WTC11 (cell line): Measurements from ENCODE around the gene ARHGEF35. TPM values are rescaled to one million over a fixed set of nuclear protein-coding genes. Genes with fewer than 3 reads are reported as not detected.
"Not testable (repeated sequence)": the region's sequence is repeated elsewhere in the genome, so short reads cannot be mapped to it uniquely, and the experiment has no call there.

Source experiments
- ATAC-seq: fragments of 200-7000 bp; cut with Tn5 transposase; 2 replicates; pipeline ENCODE4 v1.10.0; 2021; ENCODE audit warnings: mild to moderate bottlenecking, moderate library complexity
- Bru-seq: library from RNA; stranded (reverse); fragments of 400-500 nt; gene quantifications from one replicate; lab custom pipeline; 2021; lab: Mats Ljungman, UMichigan
- CTCF ChIA-PET: fragments of 300-600 bp; sonication (Branson Sonifier 250); formaldehyde crosslinking; loops from one replicate; lab custom pipeline; 2021; ENCODE audit warnings: antibody characterized with exemption; lab: Charles Lee
- POLR2A ChIA-PET: fragments of 350-600 bp; sonication (Branson Sonifier 250); formaldehyde crosslinking; loops from one replicate; lab custom pipeline; 2021; ENCODE audit warnings: antibody characterized with exemption; lab: Charles Lee
- DNase-seq: peaks from one replicate; pipeline ENCODE4 v3.0.0; 2021; ENCODE audit warnings: low spot score
- H3K27ac Mint-ChIP-seq: 2 replicates; pipeline ENCODE4 v1.8.0; 2021; ENCODE audit warnings: mixed read lengths
- H3K27me3 Mint-ChIP-seq: 2 replicates; pipeline ENCODE4 v1.8.0; 2021; ENCODE audit warnings: low read depth, mild to moderate bottlenecking, moderate library complexity, mixed read lengths
- H3K36me3 Mint-ChIP-seq: 2 replicates; pipeline ENCODE4 v1.8.0; 2021; ENCODE audit warnings: mixed read lengths
- H3K4me1 Mint-ChIP-seq: 2 replicates; pipeline ENCODE4 v1.8.0; 2022; ENCODE audit warnings: mixed read lengths
- H3K4me3 Mint-ChIP-seq: 2 replicates; pipeline ENCODE4 v1.8.0; 2021; ENCODE audit warnings: mild to moderate bottlenecking, moderate library complexity, mixed read lengths
- H3K9me3 Mint-ChIP-seq: 2 replicates; pipeline ENCODE4 v1.8.0; 2021; ENCODE audit warnings: mixed read lengths
- long read RNA-seq, 3 experiments: library from RNA in 1 of 3; library from capped mRNA in 1 of 3; library from polyadenylated mRNA in 1 of 3; unstranded in 2 of 3; stranded (forward) in 1 of 3; transcript quantifications; one replicate each; pipeline ENCODE4 v2.0.0, GENCODE V29; 2021
- total RNA-seq: library from RNA; stranded (reverse); gene quantifications from 3 replicates; pipeline ENCODE4 v1.2.3, GENCODE V29; 2021

ARHGEF35 gene
- total RNA-seq, result 28.1 to 39.2 TPM (median 37.0 TPM) in 3 replicates
- Bru-seq, nascent RNA, result percentile 75 among the genes with signal in this experiment
- long read RNA-seq, experiment 1, transcript ARHGEF35-201 (2 exons, 2,431 nt), result major isoform, 219 of 245 reads
- long read RNA-seq, experiment 1, partial matches to known transcripts, result 18 of 245 reads
- long read RNA-seq, experiment 1, other reads (novel, unspliced or antisense), result 8 of 245 reads
- long read RNA-seq, experiment 2, transcript ARHGEF35-201 (2 exons, 2,431 nt), result major isoform, 8 of 55 reads
- long read RNA-seq, experiment 2, partial matches to known transcripts, result 0 of 55 reads
- long read RNA-seq, experiment 2, other reads (novel, unspliced or antisense), result 47 of 55 reads
- long read RNA-seq, experiment 3, transcript ARHGEF35-201 (2 exons, 2,431 nt), result major isoform, 58 of 85 reads
- long read RNA-seq, experiment 3, partial matches to known transcripts, result 0 of 85 reads
- long read RNA-seq, experiment 3, other reads (novel, unspliced or antisense), result 27 of 85 reads

GRCh38 chr7:144195212-144195872, at the start of gene ARHGEF35:
Gene ARHGEF35 (minus strand): TSS chr7:144195833. CDS start chr7:144188383, 7,450 bp downstream.
- CTCF ChIA-PET, DNase-seq, POLR2A ChIA-PET, H3K27me3 Mint-ChIP-seq, H3K9me3 Mint-ChIP-seq, H3K36me3 Mint-ChIP-seq, H3K27ac Mint-ChIP-seq: not testable (repeated sequence)
- peaks cover 12% of the 10 kb centered on the region for H3K4me1 Mint-ChIP-seq
- peak within 1 kb of the TSS; percentile 49; the same call in 1 of the 2 replicates for H3K4me3 Mint-ChIP-seq
- peak; percentile 86 for ATAC-seq

DNA sequence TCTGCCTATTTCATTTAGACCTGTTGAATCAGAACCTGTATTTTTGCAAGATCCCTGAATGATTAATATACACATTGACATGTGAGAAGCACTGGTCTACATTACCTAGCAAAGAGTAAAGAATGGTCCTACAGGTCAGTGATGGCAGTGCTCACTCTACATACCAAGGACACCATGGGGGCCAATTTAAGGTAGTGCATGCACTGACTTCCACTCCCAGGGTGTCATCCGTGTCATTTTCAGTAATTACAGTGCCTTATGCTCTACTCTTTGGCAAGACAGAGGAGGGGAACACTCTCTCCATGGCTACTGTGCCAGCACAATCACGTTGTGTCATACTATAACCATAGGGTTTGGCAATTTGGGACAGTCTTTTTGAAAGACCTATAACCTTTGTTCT, 49.7 kb upstream of the ARHGEF35 start:
- ATAC-seq, result peak; percentile 33
- H3K27me3 Mint-ChIP-seq, H3K9me3 Mint-ChIP-seq, DNase-seq, H3K4me1 Mint-ChIP-seq, H3K36me3 Mint-ChIP-seq, H3K4me3 Mint-ChIP-seq, H3K27ac Mint-ChIP-seq, POLR2A ChIA-PET, CTCF ChIA-PET: not testable (repeated sequence)

DNA sequence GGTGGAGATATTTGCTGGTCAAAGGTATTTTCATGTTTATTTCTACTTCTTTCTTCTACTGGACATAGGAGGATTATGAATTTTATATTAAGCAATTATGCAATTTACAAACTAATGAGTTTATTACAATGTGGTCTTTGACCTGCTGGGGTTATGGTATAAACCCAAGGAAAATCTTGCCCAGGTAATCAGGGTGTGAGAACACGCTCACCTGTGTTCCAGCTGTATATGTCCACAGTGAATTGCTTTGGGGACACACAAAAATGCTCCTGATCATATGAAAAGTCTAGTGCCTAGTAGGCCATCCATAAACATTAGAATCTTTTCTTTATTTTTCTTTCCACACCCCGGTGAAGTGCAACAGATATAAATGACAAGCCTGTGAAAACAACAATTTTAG, 43.7 kb upstream of the ARHGEF35 start, which contains the start of gene OR2A42:
TSS of gene OR2A42 (minus strand) at position 241 of the 400 bp plus-strand sequence. CDS start 6,762 bp downstream, outside the sequence.
- POLR2A ChIA-PET, H3K9me3 Mint-ChIP-seq, ATAC-seq, DNase-seq, H3K36me3 Mint-ChIP-seq, CTCF ChIA-PET, H3K27me3 Mint-ChIP-seq, H3K4me1 Mint-ChIP-seq, H3K27ac Mint-ChIP-seq, H3K4me3 Mint-ChIP-seq: not testable (repeated sequence)

GRCh38 chr7:144238530-144239082, 43.0 kb upstream of the ARHGEF35 start:
- H3K27ac Mint-ChIP-seq, H3K9me3 Mint-ChIP-seq, H3K4me1 Mint-ChIP-seq, POLR2A ChIA-PET, CTCF ChIA-PET, H3K36me3 Mint-ChIP-seq, H3K27me3 Mint-ChIP-seq, DNase-seq, H3K4me3 Mint-ChIP-seq: not testable (repeated sequence)
- peak; percentile 92 for ATAC-seq

DNA sequence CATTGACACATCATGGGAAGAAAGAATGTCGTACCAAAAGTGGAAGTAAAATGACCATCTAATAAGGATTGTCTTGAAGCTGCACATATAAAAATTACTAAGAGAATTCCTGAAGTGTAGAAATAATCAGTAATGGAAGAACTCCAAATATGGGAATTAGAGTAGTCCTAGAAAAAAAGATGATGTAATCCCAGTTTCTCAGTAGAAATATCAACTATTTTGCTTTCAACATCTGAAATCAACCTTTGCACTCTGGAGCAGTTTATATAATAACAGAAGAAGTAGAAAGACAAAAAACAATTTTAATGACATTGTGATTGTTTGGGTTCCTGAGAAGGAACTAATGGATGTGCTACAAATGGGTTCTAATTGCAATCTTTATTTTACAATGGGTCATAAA, 37.4 kb upstream of the ARHGEF35 start:
- H3K9me3 Mint-ChIP-seq, H3K27ac Mint-ChIP-seq, H3K27me3 Mint-ChIP-seq, POLR2A ChIA-PET, ATAC-seq, DNase-seq, H3K4me1 Mint-ChIP-seq, CTCF ChIA-PET, H3K4me3 Mint-ChIP-seq, H3K36me3 Mint-ChIP-seq: not testable (repeated sequence)

GRCh38 chr7:144231027-144231426, 35.4 kb upstream of the ARHGEF35 start:
- H3K9me3 Mint-ChIP-seq, H3K4me1 Mint-ChIP-seq, H3K27me3 Mint-ChIP-seq, ATAC-seq, CTCF ChIA-PET, H3K4me3 Mint-ChIP-seq, DNase-seq, H3K27ac Mint-ChIP-seq, H3K36me3 Mint-ChIP-seq, POLR2A ChIA-PET: not testable (repeated sequence)

- CTCF ChIA-PET, H3K4me3 Mint-ChIP-seq, H3K27me3 Mint-ChIP-seq, H3K27ac Mint-ChIP-seq, H3K36me3 Mint-ChIP-seq, POLR2A ChIA-PET, H3K4me1 Mint-ChIP-seq, H3K9me3 Mint-ChIP-seq: not testable (repeated sequence)
- DNase-seq (peak; percentile 18), ATAC-seq (peak; percentile 76)
These were observed 33.2 kb upstream of the ARHGEF35 start for GRCh38 chr7:144228810-144229209.

DNA sequence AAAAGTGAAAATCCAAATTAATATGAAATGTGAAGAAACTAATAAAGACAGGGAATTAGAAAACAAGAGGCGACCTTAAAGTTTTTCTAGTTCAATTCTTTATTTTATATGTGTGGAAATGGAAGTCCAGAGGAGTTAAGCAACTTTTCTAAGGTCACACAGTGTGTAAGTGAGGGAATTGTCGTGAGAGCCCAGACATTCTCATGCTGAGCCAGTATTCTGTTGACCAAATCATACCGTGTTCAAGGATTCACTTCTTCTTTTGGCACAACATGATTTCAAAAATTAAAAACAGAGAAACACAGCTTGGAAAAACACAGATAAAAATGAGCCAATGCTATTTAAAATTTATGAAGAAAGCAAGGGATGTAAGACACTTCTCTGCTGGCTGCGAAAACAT, 31.2 kb upstream of the ARHGEF35 start:
- H3K27ac Mint-ChIP-seq, H3K36me3 Mint-ChIP-seq, H3K27me3 Mint-ChIP-seq, DNase-seq, CTCF ChIA-PET, H3K4me1 Mint-ChIP-seq, ATAC-seq, H3K9me3 Mint-ChIP-seq, POLR2A ChIA-PET, H3K4me3 Mint-ChIP-seq: not testable (repeated sequence)

- H3K27me3 Mint-ChIP-seq, H3K9me3 Mint-ChIP-seq, DNase-seq, ATAC-seq, H3K4me3 Mint-ChIP-seq, CTCF ChIA-PET, H3K27ac Mint-ChIP-seq, POLR2A ChIA-PET, H3K4me1 Mint-ChIP-seq, H3K36me3 Mint-ChIP-seq: not testable (repeated sequence)
These were observed 28.0 kb upstream of the ARHGEF35 start for GRCh38 chr7:144223675-144224074.

DNA sequence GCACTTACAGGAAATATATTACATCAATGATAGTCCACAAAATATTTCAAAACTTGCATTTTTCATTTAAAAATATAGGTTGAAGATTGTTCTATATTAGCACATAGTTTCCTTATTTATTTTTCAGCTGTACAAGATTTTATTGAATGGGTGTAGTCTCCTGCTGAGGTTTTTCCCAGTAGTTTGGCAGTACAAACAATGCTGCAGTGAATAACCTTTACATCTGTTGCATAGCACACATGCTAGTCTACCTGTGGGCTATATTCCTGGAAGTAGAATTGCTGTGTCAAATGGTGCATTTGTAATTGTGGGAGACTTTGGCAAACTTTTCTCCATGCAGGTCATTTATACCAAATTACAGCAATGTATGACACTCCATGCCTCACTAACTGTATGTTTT, 24.9 kb upstream of the ARHGEF35 start:
- ATAC-seq, H3K9me3 Mint-ChIP-seq, POLR2A ChIA-PET, H3K4me1 Mint-ChIP-seq, H3K27ac Mint-ChIP-seq, DNase-seq, H3K36me3 Mint-ChIP-seq, CTCF ChIA-PET, H3K4me3 Mint-ChIP-seq, H3K27me3 Mint-ChIP-seq: not testable (repeated sequence)

DNA sequence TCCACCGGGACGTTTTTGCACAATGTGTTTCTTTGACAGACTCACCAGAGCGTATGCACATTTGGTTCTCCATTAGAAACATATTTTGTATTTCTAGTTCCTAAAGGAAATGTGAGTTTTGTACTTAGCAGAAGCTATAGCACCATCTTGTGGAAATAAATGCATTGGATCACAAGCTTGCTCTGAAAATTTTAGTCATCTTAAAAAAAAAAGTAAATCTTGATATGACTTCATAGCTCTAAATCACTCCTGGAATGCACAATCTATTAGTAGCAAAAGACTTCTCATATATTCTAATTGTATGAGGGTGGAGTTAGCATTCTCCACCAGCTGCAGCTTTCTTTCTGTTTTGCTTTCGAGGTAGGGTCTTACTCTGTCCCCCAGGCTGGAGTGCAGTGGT, 23.5 kb upstream of the ARHGEF35 start:
- H3K27me3 Mint-ChIP-seq, H3K27ac Mint-ChIP-seq, H3K36me3 Mint-ChIP-seq, DNase-seq, H3K4me3 Mint-ChIP-seq, H3K4me1 Mint-ChIP-seq, H3K9me3 Mint-ChIP-seq, POLR2A ChIA-PET: not testable (repeated sequence)
- peak; percentile 20 for ATAC-seq
- CTCF ChIA-PET, result interaction anchor here (0.6 kb wide), 1 partner anchor 113 kb away, joined by 4 read pairs; no protein-coding TSS in a partner anchor

GRCh38 chr7:144218581-144218980, 22.9 kb upstream of the ARHGEF35 start:
- DNase-seq, H3K36me3 Mint-ChIP-seq, H3K9me3 Mint-ChIP-seq, H3K4me3 Mint-ChIP-seq, H3K4me1 Mint-ChIP-seq, H3K27me3 Mint-ChIP-seq, POLR2A ChIA-PET: not testable (repeated sequence)
- peak overlapping the region; percentile 27; the same call in 1 of the 2 replicates for H3K27ac Mint-ChIP-seq
- CTCF ChIA-PET, result interaction anchor here (0.6 kb wide), 1 partner anchor 113 kb away, joined by 4 read pairs; no protein-coding TSS in a partner anchor
- peak; percentile 34 for ATAC-seq
